NCI-H748 treated with DMSO at 0.1 percent for 48 hours (cell line): ENCODE measurements around the gene SCN3B.
"Not testable (repeated sequence)": the region's sequence is repeated elsewhere in the genome, so short reads cannot be mapped to it uniquely, and the experiment has no call there.

Experiments used
- DNase-seq: peaks from one replicate; lab custom pipeline; 2025; lab: John Stamatoyannopoulos, UW

SCN3B gene, protein sequence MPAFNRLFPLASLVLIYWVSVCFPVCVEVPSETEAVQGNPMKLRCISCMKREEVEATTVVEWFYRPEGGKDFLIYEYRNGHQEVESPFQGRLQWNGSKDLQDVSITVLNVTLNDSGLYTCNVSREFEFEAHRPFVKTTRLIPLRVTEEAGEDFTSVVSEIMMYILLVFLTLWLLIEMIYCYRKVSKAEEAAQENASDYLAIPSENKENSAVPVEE

DNA sequence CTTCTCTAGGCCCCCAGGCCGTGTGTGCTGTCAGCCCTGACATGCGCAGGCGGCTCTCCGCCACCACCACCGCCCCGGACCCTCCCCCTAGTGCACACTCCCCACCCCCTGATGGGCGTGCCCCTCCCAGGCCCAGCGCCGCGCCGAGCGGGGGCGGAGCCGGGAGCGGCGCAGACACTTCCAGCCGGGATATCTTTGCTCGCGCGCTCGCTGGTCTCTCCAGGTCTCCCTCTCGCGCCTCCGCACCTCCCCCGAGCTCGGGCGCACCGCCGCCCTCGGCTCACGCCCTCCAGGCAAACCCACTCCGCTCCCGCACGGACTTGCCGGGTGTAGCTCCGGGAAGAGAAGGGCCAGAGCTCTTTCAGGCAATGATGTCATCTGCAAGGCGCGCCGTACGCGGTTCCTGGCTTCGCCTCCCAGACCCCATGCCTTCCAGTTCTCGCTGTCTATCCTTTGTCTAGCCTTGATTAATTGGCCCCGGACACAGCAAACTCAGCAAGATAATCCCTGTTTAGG is at the start of gene SCN3B:
Gene SCN3B, minus strand, starts transcription at position 59 of the 516 bp plus-strand sequence. CDS start 823 bp downstream, outside the sequence.
- peak; percentile 35 for DNase-seq

DNA sequence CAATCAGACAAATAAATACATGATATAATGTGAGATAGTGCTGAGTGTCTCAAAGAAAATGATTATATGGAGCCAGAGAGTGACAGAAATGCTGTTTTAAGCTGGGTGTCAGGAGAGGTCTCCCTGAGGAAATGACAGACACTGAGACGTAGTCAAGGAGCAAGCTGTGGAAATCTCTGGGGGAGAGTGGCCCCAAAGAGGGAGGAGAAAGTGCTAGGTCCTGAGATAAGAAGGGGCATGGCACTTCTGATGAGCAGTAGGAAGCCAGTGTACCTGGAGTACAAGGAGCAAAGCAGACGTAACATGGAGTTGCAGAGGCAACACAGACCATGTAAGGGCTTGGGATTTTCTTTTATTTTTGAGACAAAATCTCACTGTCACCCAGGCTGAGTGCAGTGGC is 48.3 kb upstream of the SCN3B start:
- no peak for DNase-seq

DNA sequence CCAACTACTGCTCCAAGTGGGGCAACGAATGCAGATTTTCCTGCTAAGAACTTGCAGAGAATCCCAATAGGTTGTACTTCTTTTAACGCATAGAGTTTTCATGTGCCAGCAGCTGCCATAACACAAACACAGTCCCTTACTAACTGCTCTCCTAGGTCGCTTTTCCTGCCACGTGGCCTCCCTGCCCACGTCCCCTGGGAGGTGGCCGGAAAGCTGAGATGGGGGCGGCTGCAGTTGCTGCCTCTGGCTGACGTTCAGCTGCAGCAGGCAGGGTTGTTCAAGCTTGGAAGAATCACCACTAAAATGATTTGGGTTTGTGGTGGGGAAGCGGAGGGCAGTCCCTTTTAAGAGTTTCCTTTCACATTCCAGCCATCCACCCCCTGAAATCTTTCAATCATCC is 47.7 kb upstream of the SCN3B start:
- DNase-seq = no peak

DNA sequence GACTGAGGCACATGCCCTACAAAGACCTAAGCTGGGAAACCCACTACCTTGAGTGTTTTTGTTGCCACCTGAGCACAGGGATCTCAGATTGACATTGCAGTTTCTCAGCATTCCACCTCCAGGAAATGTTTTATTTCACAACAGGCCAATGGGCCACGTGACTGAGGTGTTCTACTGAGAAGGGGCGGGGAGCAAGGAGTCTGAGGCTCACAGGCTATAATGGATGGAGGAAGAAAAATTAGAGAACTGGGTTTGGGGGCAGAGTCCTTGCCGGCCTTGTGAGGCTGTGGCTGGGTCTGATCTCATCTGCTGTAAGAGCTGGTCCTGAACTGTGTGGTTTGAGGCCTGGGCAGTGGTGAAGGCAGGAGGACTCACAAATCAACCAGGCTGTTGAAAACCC is 46.3 kb upstream of the SCN3B start:
- DNase-seq = no peak

DNA sequence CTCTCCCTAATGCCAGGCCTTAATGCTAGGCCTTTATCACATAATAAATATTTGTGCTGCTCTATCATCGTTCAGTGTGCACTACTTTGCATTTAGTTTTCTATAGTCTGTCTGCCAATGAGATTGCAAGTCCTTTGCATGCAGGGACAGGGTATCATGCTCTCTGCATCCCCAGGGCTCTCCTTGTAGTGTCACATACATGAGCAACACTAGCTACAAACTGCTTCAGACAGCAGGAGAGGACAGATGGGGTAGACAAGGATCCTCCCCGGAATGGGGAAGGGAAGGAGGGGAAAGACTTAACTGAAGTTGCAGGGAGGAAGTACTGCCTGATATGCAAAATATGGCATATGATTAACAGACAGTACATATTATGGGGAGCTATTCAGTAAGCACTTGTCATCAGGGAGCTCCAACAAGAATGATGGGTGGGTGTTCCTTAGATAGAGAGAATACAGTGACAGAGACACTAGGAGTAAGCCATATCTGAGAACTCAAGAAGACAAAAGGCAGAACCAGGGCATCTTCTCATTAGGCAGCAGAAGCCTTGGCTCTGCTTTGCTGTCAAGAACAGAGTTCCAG is 44.2 kb upstream of the SCN3B start:
- DNase-seq = no peak

DNA sequence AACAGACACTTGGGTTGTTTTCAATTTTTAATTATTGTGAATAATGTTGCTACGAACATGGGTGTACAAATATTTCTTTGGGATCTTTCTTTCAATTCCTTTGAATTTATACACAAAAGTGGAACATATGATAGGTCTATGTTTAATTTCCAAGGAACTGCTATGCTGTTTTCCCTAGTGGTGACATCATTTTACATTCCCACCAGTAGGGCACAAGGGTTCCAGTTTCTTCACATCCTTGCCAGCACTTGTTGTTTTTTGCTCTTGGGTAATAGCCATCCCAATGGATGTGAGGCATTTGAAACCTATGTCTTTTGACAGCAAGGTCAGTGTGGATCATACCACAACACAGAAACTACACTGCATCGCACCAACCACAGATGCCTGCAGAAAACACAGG is 41.8 kb upstream of the SCN3B start:
- DNase-seq = no peak

DNA sequence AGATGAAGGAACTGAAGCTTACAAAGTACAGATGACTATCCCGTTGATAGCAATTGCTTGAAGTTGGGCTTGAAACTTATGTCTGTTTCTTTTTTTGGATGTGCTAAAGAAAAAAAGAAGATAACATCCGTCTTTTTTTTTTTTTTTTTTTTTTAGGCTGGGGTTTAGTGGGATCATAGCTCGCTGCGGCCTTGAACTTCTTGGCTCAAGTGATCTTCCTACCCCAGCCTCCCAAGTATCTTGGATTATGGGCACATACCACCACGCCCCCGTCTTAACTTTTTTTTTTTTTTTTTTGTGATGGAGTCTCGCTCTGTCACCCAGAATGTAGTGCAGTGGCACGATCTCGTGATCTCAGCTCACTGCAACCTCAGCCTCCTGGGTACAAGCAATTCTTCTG is 40.8 kb upstream of the SCN3B start:
- DNase-seq = no peak

DNA sequence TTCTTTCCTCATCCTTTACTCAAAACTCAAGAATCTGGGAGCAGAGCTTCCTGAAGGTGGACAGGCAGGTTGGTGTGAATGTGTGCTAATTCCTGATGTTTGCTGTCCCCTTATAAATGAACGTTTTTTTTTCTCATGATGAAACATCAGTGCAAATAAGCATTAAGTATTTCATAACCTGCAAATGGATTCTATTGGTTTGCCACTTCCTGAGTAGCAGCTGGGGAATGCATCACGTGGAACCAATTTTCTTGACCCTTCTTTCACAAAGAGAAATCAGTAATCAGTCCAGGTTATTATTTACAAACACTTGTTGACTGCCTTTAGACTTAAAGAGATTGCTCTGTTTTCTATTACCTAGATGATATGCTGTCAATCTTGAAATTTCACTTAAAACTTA is 40.1 kb upstream of the SCN3B start:
- DNase-seq = no peak

DNA sequence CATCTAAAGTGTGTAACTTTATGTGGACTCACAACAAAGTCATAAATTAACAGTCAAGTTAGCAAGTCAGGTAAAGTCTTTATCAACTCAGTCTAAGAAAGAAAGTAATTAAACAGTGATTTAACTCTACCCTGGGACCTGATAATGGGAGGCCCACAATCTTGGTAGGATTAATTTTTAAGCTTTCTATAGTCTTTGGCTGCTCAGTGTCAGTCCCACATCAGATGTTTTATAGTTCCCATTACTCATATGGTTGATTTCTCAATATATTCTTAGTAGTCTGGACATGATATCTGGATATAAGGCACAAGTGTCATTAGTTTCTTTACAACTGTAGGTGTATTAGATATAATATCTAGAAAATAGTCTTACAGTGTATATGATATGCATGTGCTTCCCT is 38.5 kb upstream of the SCN3B start:
- no peak for DNase-seq

DNA sequence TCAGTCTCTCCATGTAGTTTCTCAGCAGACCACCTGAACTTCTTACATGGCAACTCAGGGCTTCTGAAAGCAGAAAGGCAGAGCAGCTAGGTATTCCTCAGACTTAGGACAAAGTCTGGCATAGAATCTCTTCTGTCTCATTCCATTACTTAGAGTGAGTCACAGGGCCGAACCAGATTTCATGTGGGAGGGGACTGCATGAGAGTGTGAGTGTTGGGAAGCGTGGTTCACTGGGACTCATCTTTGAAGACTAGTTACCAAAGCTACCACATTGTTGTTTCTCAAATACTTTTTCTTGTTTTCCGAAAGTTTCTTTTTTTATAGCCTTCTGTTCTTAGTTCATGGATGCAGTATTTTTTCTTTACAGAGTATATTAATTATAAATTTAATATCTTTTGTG is 36.1 kb upstream of the SCN3B start:
- DNase-seq = no peak

DNA sequence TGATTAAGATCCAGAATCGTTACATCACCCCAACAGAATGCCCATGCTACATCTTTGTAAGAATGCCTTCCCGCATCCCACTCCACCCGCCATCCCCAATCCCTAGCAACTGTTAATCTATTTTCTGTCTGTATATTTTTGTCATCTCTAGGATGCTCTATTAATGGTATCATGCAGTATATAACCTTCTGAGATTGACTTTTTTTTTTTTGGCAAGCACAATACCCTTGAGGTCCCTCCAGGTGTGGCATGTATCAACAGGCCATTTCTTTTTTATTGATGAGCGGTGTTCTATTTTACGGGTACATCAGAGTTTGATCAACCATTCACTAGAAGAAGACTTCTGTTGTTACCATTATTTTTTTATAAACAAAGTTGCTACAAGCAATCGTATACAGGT is 30.2 kb upstream of the SCN3B start:
- DNase-seq = no peak

DNA sequence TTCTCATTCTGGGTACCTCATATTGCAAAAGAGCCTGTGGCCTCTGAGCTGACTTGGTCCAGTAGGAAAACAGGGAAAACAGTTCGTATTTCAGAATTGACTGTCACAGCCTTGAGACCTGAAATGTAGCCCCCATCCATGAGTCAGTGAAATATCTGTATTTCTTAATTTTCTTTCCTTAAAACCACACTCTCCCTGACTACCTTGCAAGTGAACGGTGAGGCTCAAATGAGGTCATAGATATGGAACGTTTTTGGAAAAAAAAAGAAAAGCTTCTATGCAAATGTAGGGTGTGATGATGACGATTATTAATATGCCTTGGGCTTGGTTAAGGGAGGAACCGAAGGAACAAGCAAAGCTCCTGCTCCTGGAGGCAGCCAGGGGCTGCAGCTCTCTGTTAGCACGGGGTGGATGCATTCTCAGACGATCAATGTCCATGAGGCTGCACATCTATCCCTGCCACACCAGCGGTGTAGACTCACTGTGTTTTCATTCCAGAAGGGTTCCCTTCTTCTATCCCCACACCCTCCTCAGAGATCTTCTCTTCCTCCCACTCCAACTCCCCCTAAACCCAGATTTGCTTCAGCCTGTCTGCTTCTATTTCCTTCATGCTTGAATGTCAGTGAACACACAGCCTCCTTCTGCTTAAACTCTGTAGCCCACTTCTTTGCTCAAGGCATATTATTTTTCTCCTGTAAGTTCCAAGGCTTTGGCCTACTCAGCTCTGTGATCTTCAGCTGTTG is 29.2 kb upstream of the SCN3B start:
- DNase-seq = no peak

DNA sequence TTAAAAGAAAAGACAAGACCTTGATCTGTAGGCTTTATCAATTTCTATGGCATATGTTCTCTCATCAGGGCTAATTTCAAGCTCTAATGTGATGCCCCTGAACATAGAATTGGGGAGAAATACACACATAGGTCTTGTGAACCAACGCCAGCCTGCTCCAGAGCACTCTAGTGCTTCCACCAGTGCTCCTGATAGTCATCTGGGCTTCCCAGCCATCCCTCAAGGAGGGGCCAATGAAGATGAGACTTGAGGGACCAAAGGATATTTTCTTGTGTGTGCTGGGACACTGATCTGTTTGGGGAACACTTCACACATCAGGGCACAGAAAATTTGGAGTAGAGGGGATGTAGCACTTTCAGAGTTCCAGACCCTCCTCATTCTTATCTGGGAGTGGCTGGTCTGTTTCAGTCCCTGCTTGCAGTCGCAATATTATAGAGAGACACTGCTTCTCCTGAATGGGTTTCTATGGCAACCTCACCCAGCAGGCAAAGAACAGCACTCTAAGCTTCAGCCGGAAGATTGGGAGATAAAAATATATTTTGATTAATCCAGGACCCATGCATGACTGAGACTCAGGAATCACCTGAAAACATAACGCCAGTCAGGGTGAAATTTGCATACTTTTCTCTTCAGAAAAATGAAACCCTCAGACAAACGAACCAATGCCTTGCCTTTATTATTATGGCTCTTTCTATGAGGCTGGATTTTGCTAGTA is 28.4 kb upstream of the SCN3B start:
- DNase-seq = no peak

DNA sequence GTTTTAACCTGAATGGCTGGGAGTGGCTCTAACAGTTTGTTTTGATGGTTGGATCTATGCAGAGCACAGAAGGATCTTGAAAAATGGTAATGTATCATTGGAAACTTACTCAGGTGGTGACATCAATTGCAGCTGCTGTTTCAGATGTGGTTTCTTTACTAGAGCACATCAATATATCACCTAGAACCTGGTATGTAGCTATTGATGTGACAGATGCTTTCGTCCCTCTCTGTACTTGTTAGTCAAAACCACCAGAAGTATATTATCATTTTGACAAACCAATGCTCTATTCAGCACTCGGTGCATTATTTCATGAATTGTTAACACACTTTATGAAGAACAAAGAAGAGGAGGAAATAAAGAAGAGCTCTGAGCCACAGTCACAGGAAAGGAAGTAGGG is 26.6 kb upstream of the SCN3B start:
- no peak for DNase-seq

DNA sequence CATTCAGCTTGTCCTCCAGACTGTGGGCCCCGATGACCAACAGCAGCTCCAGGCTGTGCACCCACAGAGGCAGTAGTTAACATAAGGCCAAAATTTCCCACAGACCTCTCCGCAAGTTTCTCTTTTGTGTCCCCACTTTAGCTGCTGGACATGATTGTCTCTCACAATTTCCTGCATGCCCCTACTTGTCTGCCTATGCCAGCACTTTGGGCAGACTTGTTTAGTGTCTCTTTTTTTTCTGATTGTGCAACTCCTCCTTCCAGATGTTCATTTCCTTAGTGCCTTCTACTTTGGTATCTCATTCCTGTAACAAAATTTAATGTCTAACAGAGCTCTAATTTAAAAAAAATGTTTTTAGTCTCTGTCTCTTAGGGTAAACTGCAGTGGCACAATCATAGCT is 23.8 kb upstream of the SCN3B start:
- no peak for DNase-seq

DNA sequence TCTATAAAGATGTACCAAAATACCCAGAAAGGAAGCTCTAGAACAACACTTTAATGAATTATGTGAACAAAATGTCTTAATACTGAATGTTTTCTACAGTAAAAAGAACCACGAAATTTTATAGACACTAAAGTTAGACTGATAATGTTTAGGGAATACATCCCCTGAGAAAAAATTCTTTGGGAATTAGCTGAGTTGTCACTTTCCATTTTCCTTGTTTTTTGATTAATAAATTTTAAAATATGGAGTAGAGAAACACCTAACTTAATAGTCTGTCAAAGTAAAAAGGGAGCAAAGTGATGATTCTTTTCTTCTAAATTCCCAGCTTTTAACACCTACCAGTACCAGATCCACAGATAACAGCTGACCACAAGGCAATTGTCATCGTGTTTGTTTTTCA is 23.1 kb upstream of the SCN3B start:
- no peak for DNase-seq

DNA sequence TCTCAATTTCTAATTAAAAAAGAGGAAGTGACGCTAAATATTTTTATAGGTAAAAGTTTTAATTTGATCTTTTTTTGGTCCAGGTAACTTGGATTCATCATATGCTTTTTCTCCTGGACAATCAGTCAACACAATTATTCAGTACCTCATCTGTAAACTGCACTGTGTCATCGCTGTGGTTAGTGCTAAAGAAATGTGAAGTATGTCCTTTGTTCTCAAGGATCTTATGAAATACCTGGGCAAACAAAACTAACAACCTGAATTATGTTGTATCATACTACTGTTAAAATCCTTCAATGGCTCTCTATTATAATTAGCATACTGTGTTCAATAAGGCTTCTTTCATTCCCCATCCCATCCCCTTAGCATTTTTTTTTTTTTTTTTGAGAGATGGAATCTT is 19.9 kb upstream of the SCN3B start:
- no peak for DNase-seq

DNA sequence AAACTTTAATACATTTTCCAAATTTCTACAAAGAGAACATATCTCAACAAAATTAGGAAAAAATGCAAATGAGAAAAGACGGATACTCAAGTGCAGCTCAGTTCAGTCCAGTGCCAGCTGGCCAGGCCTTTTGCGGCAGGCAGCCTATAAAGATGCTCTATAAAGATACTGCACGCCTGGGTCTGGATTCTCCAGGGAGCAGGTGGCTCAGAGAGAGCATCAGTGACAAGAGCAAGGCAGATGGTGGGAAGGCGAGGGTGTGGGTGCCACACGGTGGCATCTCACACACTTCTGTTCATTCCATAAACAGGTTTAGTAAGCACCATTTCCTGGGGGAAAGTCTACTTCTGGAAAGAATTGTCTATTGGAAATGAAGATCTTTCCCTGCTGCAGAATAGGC is 18.1 kb upstream of the SCN3B start:
- DNase-seq = no peak

DNA sequence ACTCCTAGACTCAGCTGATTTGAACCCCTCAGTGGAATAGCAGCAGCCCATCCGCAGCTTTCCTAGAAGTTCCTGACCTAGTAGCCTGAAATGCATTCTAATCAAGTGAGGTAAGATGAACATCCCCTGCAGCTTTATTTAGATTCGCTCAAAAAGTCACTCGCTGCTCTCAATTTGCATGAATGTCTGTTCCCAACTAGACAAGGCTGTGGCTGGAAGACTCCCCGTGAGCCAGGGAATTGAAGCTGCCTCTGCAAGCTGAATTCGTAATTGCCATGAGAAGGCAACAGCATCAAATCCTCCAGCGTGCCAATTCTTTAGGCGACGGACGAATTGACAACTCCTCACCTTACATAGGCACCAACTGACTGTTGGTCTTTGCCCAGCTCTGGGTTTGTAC is 17.1 kb upstream of the SCN3B start:
- no peak for DNase-seq

DNA sequence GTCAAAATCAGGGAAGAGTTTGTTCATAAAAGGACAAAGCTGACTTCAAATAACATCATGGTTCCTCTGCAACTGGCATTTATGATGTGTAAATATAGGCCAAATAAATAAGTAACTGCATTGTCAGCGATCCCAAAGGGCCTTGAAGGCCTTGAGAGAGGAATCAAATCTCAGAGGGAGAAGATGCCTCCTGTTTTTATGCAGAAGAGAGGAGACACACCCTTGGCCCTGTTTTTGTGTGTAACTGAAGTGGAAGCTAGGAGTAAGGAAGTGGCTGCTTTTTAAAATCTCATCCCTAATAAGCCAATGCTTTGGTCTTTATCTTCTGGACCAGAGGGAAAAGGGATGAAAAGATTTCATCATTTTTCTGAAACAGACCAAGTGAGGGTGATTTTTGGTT is 15.7 kb upstream of the SCN3B start:
- no peak for DNase-seq

DNA sequence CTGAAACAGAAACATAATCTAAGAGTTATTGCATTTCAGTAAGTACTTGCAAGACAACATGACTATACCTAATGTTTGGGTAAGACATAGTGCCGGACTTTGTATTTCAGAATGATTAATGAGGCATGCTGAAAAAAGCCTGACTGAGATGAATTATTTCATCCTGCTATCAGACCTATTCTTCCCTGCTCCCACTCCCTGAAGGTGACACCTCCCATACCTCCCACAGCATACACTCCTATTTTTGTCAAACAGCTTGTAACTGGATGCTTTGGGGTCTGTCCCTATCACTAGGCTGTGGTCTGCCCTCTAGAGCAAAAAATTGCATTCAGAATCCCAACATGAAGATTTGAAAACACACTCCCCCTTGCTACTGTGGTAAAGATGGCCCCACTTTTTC is 10.9 kb upstream of the SCN3B start:
- DNase-seq = no peak

DNA sequence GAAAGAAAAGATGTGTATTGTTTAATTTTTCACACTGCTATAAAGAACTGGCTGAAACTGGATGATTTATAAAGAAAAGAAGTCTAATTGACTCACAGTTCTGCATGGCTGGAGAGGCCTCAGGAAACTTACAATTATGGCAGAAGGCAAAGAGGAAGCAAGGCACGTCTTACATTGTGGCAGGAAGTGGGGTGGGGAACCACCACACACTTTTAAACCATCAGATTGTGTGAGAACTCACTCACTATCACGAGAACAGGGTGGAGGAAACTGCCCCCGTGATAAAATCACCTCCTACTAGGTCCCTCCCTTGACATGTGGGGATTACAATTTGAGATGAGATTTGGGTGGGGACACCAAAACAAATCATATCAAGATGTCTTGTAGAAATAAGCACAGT is 5.5 kb upstream of the SCN3B start:
- DNase-seq = not testable (repeated sequence)

DNA sequence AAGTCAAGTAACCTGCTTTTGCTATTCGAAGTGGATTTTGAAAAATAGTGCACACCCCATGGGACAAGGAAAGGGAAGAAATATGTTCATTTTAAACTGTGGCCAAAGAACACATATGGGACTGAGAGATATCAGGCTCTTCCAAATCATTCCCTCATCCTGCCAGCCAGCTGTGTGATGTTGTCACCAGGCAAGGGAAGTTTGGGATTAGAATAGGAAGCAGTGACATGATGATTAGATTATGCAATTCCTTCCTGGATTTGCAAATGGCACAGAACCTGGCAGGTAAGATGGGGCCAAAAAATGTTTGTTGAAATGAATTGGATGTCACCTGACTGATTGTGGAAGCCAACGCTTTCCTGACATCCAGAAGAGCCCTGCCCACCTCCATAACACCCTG is 4.9 kb upstream of the SCN3B start:
- no peak for DNase-seq
